Fibroblast of skin of abdomen (primary cell): ENCODE measurements around the gene CDH22.

Experiments
- DNase-seq: peaks from one replicate; pipeline ENCODE4 v3.0.0-alpha.2; 2013

CDH22 gene

GRCh38 chr20:46267108-46268105 is 40.9 kb downstream of the CDH22 start:
- no peak for DNase-seq

- DNase-seq = no peak
Observed at GRCh38 chr20:46265539-46265938, 42.8 kb downstream of the CDH22 start.

- no peak for DNase-seq
Observed at GRCh38 chr20:46264391-46265266, 43.7 kb downstream of the CDH22 start.

GRCh38 chr20:46261456-46262253 is 46.6 kb downstream of the CDH22 start:
- DNase-seq = no peak

- no peak for DNase-seq
Observed at GRCh38 chr20:46260936-46261454, 47.3 kb downstream of the CDH22 start.

GRCh38 chr20:46260480-46260879 is 47.8 kb downstream of the CDH22 start:
- no peak for DNase-seq

- no peak for DNase-seq
Observed at GRCh38 chr20:46259260-46259859, 48.9 kb downstream of the CDH22 start.

- DNase-seq = no peak
Observed at GRCh38 chr20:46257887-46258286, 50.4 kb downstream of the CDH22 start.

- DNase-seq = no peak
Observed at GRCh38 chr20:46256293-46256692, 52.0 kb downstream of the CDH22 start.

- no peak for DNase-seq
Observed at GRCh38 chr20:46255440-46256104, 52.7 kb downstream of the CDH22 start.

GRCh38 chr20:46253391-46253790 is 54.9 kb downstream of the CDH22 start:
- no peak for DNase-seq

- DNase-seq = no peak
Observed at GRCh38 chr20:46252352-46253091, 55.8 kb downstream of the CDH22 start.

- DNase-seq = no peak
Observed at GRCh38 chr20:46251211-46251673, 57.1 kb downstream of the CDH22 start.

- no peak for DNase-seq
Observed at GRCh38 chr20:46250772-46251171, 57.5 kb downstream of the CDH22 start.

- DNase-seq = no peak
Observed at GRCh38 chr20:46249671-46250070, 58.6 kb downstream of the CDH22 start.

GRCh38 chr20:46246559-46246958 is 61.7 kb downstream of the CDH22 start:
- DNase-seq = no peak

GRCh38 chr20:46243707-46244628 is 64.3 kb downstream of the CDH22 start:
- DNase-seq = no peak

- DNase-seq = no peak
Observed at GRCh38 chr20:46242390-46242789, 65.9 kb downstream of the CDH22 start.

- DNase-seq = no peak
Observed at GRCh38 chr20:46240881-46241280, 67.4 kb downstream of the CDH22 start.
